IPS-15b (cell line): Measurements from ENCODE around the gene SPATA7.

ENCODE experiments used
- H3K27me3 ChIP-seq: one replicate; pipeline ENCODE4 v1.6.1; 2013; ENCODE audit warnings: low read length; ENCODE audit not compliant: control insufficient read depth, insufficient read depth
- H3K36me3 ChIP-seq: one replicate; pipeline ENCODE4 v1.6.1; 2013; ENCODE audit warnings: low read length; ENCODE audit not compliant: control insufficient read depth, insufficient read depth
- H3K4me1 ChIP-seq: one replicate; pipeline ENCODE4 v1.6.1; 2013; ENCODE audit warnings: mild to moderate bottlenecking, low read length; ENCODE audit not compliant: control insufficient read depth, insufficient read depth
- H3K4me3 ChIP-seq: one replicate; pipeline ENCODE4 v1.5.1; 2013; ENCODE audit warnings: low read depth, low read length
- H3K9ac ChIP-seq: one replicate; pipeline ENCODE4 v1.6.1; 2013; ENCODE audit warnings: low read depth, mild to moderate bottlenecking, low read length
- H3K9me3 ChIP-seq: one replicate; pipeline ENCODE4 v1.6.1; 2013; ENCODE audit warnings: mild to moderate bottlenecking, low read length; ENCODE audit not compliant: control insufficient read depth, insufficient read depth

The SPATA7 gene

GRCh38 chr14:88422047-88422446 lies 36.6 kb downstream of the SPATA7 start:
- Histone ChIP-seq H3K9me3 (no peaks in the 10 kb centered on the region), H3K9ac (no peak overlapping the region), H3K4me1 (no peaks in the 10 kb centered on the region), H3K4me3 (no peak overlapping the region), H3K36me3 (no peaks in the 10 kb centered on the region), H3K27me3 (no peaks in the 10 kb centered on the region)

GRCh38 chr14:88422919-88423650 lies 37.6 kb downstream of the SPATA7 start:
- Histone ChIP-seq H3K4me3 (no peak overlapping the region), H3K4me1 (no peaks in the 10 kb centered on the region), H3K36me3 (no peaks in the 10 kb centered on the region), H3K27me3 (no peaks in the 10 kb centered on the region), H3K9me3 (no peaks in the 10 kb centered on the region), H3K9ac (no peak overlapping the region)

- Histone ChIP-seq H3K36me3 (no peaks in the 10 kb centered on the region), H3K27me3 (no peaks in the 10 kb centered on the region), H3K4me3 (no peak overlapping the region), H3K9ac (no peak overlapping the region), H3K9me3 (no peaks in the 10 kb centered on the region), H3K4me1 (no peaks in the 10 kb centered on the region)
Observed at GRCh38 chr14:88424573-88424972, 39.1 kb downstream of the SPATA7 start.

GRCh38 chr14:88426271-88426670 lies 40.8 kb downstream of the SPATA7 start:
- no peaks in the 10 kb centered on the region for H3K36me3 ChIP-seq
- H3K4me1 ChIP-seq, result no peaks in the 10 kb centered on the region
- no peaks in the 10 kb centered on the region for H3K27me3 ChIP-seq
- H3K4me3 ChIP-seq, result no peak overlapping the region
- no peaks in the 10 kb centered on the region for H3K9me3 ChIP-seq
- H3K9ac ChIP-seq, result no peak overlapping the region

- Histone ChIP-seq H3K9ac (no peak overlapping the region), H3K9me3 (no peaks in the 10 kb centered on the region), H3K4me3 (no peak overlapping the region), H3K4me1 (no peaks in the 10 kb centered on the region), H3K27me3 (no peaks in the 10 kb centered on the region), H3K36me3 (no peaks in the 10 kb centered on the region)
Observed at GRCh38 chr14:88430976-88431375, 45.5 kb downstream of the SPATA7 start.

- Histone ChIP-seq H3K27me3 (no peaks in the 10 kb centered on the region), H3K4me3 (no peak overlapping the region), H3K9me3 (no peaks in the 10 kb centered on the region), H3K4me1 (no peaks in the 10 kb centered on the region), H3K36me3 (no peaks in the 10 kb centered on the region), H3K9ac (no peak overlapping the region)
Observed at GRCh38 chr14:88437658-88438057, 52.2 kb downstream of the SPATA7 start.

- no peaks in the 10 kb centered on the region for H3K27me3 ChIP-seq
- H3K4me3 ChIP-seq, result no peak overlapping the region
- H3K4me1 ChIP-seq, result no peaks in the 10 kb centered on the region
- no peaks in the 10 kb centered on the region for H3K36me3 ChIP-seq
- H3K9me3 ChIP-seq, result no peaks in the 10 kb centered on the region
- H3K9ac ChIP-seq, result no peak overlapping the region
Observed at GRCh38 chr14:88439088-88439487, 53.6 kb downstream of the SPATA7 start.

- no peaks in the 10 kb centered on the region for H3K9me3 ChIP-seq
- H3K9ac ChIP-seq, result no peak overlapping the region
- no peaks in the 10 kb centered on the region for H3K4me1 ChIP-seq
- H3K36me3 ChIP-seq, result no peaks in the 10 kb centered on the region
- H3K27me3 ChIP-seq, result no peaks in the 10 kb centered on the region
- no peak overlapping the region for H3K4me3 ChIP-seq
Observed at GRCh38 chr14:88452231-88452630, 66.8 kb downstream of the SPATA7 start.

- H3K27me3 ChIP-seq, result no peaks in the 10 kb centered on the region
- H3K36me3 ChIP-seq, result no peaks in the 10 kb centered on the region
- no peak overlapping the region for H3K4me3 ChIP-seq
- no peaks in the 10 kb centered on the region for H3K9me3 ChIP-seq
- H3K4me1 ChIP-seq, result no peaks in the 10 kb centered on the region
- H3K9ac ChIP-seq, result no peak overlapping the region
Observed at GRCh38 chr14:88454886-88455285, 69.4 kb downstream of the SPATA7 start.

GRCh38 chr14:88463318-88463717 lies 77.9 kb downstream of the SPATA7 start:
- H3K4me1 ChIP-seq, result no peaks in the 10 kb centered on the region

GRCh38 chr14:88468406-88468805 lies 82.9 kb downstream of the SPATA7 start:
- Histone ChIP-seq H3K27me3 (no peaks in the 10 kb centered on the region), H3K9me3 (no peaks in the 10 kb centered on the region), H3K9ac (no peak overlapping the region), H3K36me3 (peaks cover 9% of the 10 kb centered on the region), H3K4me3 (no peak overlapping the region), H3K4me1 (no peaks in the 10 kb centered on the region)

More at GRCh38 chr14:88463318-88463717, 77.9 kb downstream of the SPATA7 start:
- Histone ChIP-seq H3K4me3 (no peak overlapping the region), H3K9me3 (no peaks in the 10 kb centered on the region), H3K36me3 (peaks cover 6% of the 10 kb centered on the region), H3K9ac (no peak overlapping the region), H3K27me3 (no peaks in the 10 kb centered on the region)

GRCh38 chr14:88470542-88471440 lies 85.3 kb downstream of the SPATA7 start:
- no peaks in the 10 kb centered on the region for H3K27me3 ChIP-seq
- no peaks in the 10 kb centered on the region for H3K4me1 ChIP-seq
- no peak overlapping the region for H3K4me3 ChIP-seq
- H3K9ac ChIP-seq, result no peak overlapping the region
- peaks cover 9% of the 10 kb centered on the region for H3K36me3 ChIP-seq
- no peaks in the 10 kb centered on the region for H3K9me3 ChIP-seq
